SU-DHL-6 (cell line): ENCODE results near the gene CFAP92.

Experiments used
- H2AFZ ChIP-seq: fragments of 200-600 bp; sonication (generic); 2 replicates; pipeline ENCODE4 v1.6.1; 2014; ENCODE audit warnings: low read depth, mild to moderate bottlenecking, moderate library complexity, mixed read lengths, antibody characterized with exemption, low read length; ENCODE audit not compliant: severe bottlenecking
- H3F3A ChIP-seq: fragments of 200-600 bp; shearing (Covaris generic); 2 replicates; pipeline ENCODE4 v1.6.0; 2016; ENCODE audit warnings: antibody characterized with exemption, mild to moderate bottlenecking; ENCODE audit not compliant: insufficient read depth
- H3K27ac ChIP-seq: fragments of 200-600 bp; sonication (generic); 2 replicates; pipeline ENCODE4 v1.5.1; 2016; ENCODE audit warnings: low read depth, mild to moderate bottlenecking, low read length, moderate library complexity, mixed read lengths
- H3K27me3 ChIP-seq: fragments of 200-600 bp; sonication (generic), shearing (Covaris generic); 2 replicates; pipeline ENCODE4 v1.6.0; 2014; ENCODE audit warnings: mild to moderate bottlenecking, low read length
- H3K36me3 ChIP-seq: fragments of 200-600 bp; sonication (generic); 2 replicates; pipeline ENCODE4 v1.6.1; 2014; ENCODE audit warnings: mild to moderate bottlenecking, low read length, mixed read lengths
- H3K4me2 ChIP-seq: fragments of 300-600, 200-600 bp; shearing (Covaris generic), sonication (generic); 2 replicates; pipeline ENCODE4 v1.6.0; 2014; ENCODE audit warnings: low read length, low read depth, mild to moderate bottlenecking; ENCODE audit not compliant: poor library complexity, severe bottlenecking
- H3K4me3 ChIP-seq: fragments of 200-600 bp; sonication (generic); 2 replicates; pipeline ENCODE4 v1.5.1; 2014; ENCODE audit warnings: antibody characterized with exemption, low read length, mild to moderate bottlenecking, mixed read lengths; ENCODE audit not compliant: insufficient read depth, poor library complexity, severe bottlenecking
- H3K79me2 ChIP-seq: fragments of 200-600 bp; sonication (generic); 2 replicates; pipeline ENCODE4 v1.6.1; 2014; ENCODE audit warnings: mild to moderate bottlenecking, low read length, moderate library complexity; ENCODE audit not compliant: insufficient read depth
- H3K9ac ChIP-seq: fragments of 200-600 bp; sonication (generic); 2 replicates; pipeline ENCODE4 v1.7.0; 2014; ENCODE audit warnings: mild to moderate bottlenecking, low read length
- H3K9me2 ChIP-seq: fragments of 200-600 bp; sonication (generic); replicated peaks from 2 replicates; pipeline ENCODE4 v1.6.1; 2014; ENCODE audit warnings: low read length; ENCODE audit not compliant: insufficient read depth
- H3K9me3 ChIP-seq: fragments of 200-600 bp; sonication (generic); 2 replicates; pipeline ENCODE4 v1.6.1; 2014; ENCODE audit warnings: low read length, mixed read lengths; ENCODE audit not compliant: insufficient read depth
- H4K20me1 ChIP-seq: fragments of 200-600 bp; sonication (generic); 2 replicates; pipeline ENCODE4 v1.6.1; 2014; ENCODE audit warnings: low read depth, mild to moderate bottlenecking, antibody characterized with exemption, low read length, moderate library complexity, mixed read lengths
- CTCF ChIP-seq: fragments of 200-600 bp; sonication (generic); IDR thresholded peaks from one replicate; pipeline ENCODE4 v1.5.1; 2017; ENCODE audit warnings: antibody characterized with exemption, mild to moderate bottlenecking, low read length, moderate library complexity; ENCODE audit not compliant: insufficient read depth, poor library complexity, severe bottlenecking
- EZH2phosphoT487 ChIP-seq: fragments of 200-600 bp; sonication (generic), shearing (Covaris generic); conservative IDR thresholded peaks from 2 replicates; pipeline ENCODE4 v1.6.1; 2018; ENCODE audit warnings: mild to moderate bottlenecking, antibody characterized with exemption, low read length, moderate library complexity, mixed read lengths

The CFAP92 gene

GRCh38 chr3:129033633-129034321, 39.9 kb upstream of the CFAP92 start:
- Histone ChIP-seq H3K9me3 (no peaks in the 10 kb centered on the region), H3K4me3 (no peak overlapping the region), H3K9me2 (no peaks in the 10 kb centered on the region), H3K4me2 (no peak overlapping the region), H3K9ac (no peak overlapping the region), H3K79me2 (no peaks in the 10 kb centered on the region), H3K36me3 (no peaks in the 10 kb centered on the region), H2AFZ (no peak overlapping the region), H3K27me3 (no peaks in the 10 kb centered on the region), H4K20me1 (no peaks in the 10 kb centered on the region), H3F3A (no peaks in the 10 kb centered on the region), H3K27ac (no peak overlapping the region)
- TF ChIP-seq EZH2phosphoT487 = no peak
- TF ChIP-seq CTCF = no peak

- Histone ChIP-seq H3K9ac (no peak overlapping the region), H3K9me2 (no peaks in the 10 kb centered on the region), H3K27ac (no peak overlapping the region), H3K79me2 (no peaks in the 10 kb centered on the region), H3F3A (no peaks in the 10 kb centered on the region), H3K36me3 (no peaks in the 10 kb centered on the region), H3K27me3 (no peaks in the 10 kb centered on the region), H2AFZ (no peak overlapping the region), H3K9me3 (no peaks in the 10 kb centered on the region), H3K4me2 (no peak overlapping the region), H4K20me1 (no peaks in the 10 kb centered on the region), H3K4me3 (no peak overlapping the region)
- no peak for TF ChIP-seq CTCF
- no peak for TF ChIP-seq EZH2phosphoT487
Measured at GRCh38 chr3:129033151-129033550, 39.3 kb upstream of the CFAP92 start.

- no peaks in the 10 kb centered on the region for H3K79me2 ChIP-seq
- no peaks in the 10 kb centered on the region for H3K27me3 ChIP-seq
- H3K27ac ChIP-seq = no peak overlapping the region
- no peaks in the 10 kb centered on the region for H3K36me3 ChIP-seq
- H3K9me3 ChIP-seq = no peaks in the 10 kb centered on the region
- no peaks in the 10 kb centered on the region for H4K20me1 ChIP-seq
- H3K4me3 ChIP-seq = no peak overlapping the region
- no peak for TF ChIP-seq CTCF
- no peak for TF ChIP-seq EZH2phosphoT487
- no peak overlapping the region for H3K9ac ChIP-seq
- H3K4me2 ChIP-seq = no peak overlapping the region
- H3F3A ChIP-seq = no peaks in the 10 kb centered on the region
- no peaks in the 10 kb centered on the region for H3K9me2 ChIP-seq
- H2AFZ ChIP-seq = no peak overlapping the region
Measured at GRCh38 chr3:129032716-129033115, 38.8 kb upstream of the CFAP92 start.
